GM21737 (cell line): ENCODE results near the gene UGT1A9.
"Not testable (repeated sequence)": the region's sequence is repeated elsewhere in the genome, so short reads cannot be mapped to it uniquely, and the experiment has no call there.

Source experiments
- ATAC-seq: cut with Tn5 transposase; IDR thresholded peaks from one replicate; pipeline ENCODE4 v1.9.1; 2021; ENCODE audit warnings: mild to moderate bottlenecking, moderate library complexity; ENCODE audit not compliant: unreplicated experiment

The UGT1A9 gene

GRCh38 chr2:233711312-233712008 is 39.8 kb downstream of the UGT1A9 start:
- ATAC-seq: no peak

GRCh38 chr2:233712611-233713261 is 41.0 kb downstream of the UGT1A9 start, which contains the start of gene UGT1A5:
UGT1A5 (plus strand) TSS chr2:233712907; CDS start chr2:233712992, 85 bp downstream.
- no peak for ATAC-seq

- ATAC-seq: no peak
Observed at GRCh38 chr2:233713262-233713615, 41.5 kb downstream of the UGT1A9 start.

GRCh38 chr2:233714121-233714520 is 42.4 kb downstream of the UGT1A9 start:
- no peak for ATAC-seq

- ATAC-seq: no peak
Observed at GRCh38 chr2:233718552-233718951, 46.9 kb downstream of the UGT1A9 start, which contains the start of gene UGT1A4. UGT1A4 (plus strand) TSS chr2:233718736; CDS start chr2:233718821, 85 bp downstream.

GRCh38 chr2:233728723-233729301 is 57.1 kb downstream of the UGT1A9 start, which contains the start of gene UGT1A3:
UGT1A3 (plus strand) TSS chr2:233729042; CDS start chr2:233729127, 85 bp downstream.
- no peak for ATAC-seq

- not testable (repeated sequence) for ATAC-seq
Observed at GRCh38 chr2:233736868-233737653, 65.4 kb downstream of the UGT1A9 start.

GRCh38 chr2:233740870-233741269 is 69.2 kb downstream of the UGT1A9 start:
- no peak for ATAC-seq

- no peak for ATAC-seq
Observed at GRCh38 chr2:233743464-233744259, 72.0 kb downstream of the UGT1A9 start.

- ATAC-seq: no peak
Observed at GRCh38 chr2:233745073-233745755, 73.5 kb downstream of the UGT1A9 start.

- not testable (repeated sequence) for ATAC-seq
Observed at GRCh38 chr2:233745838-233746237, 74.1 kb downstream of the UGT1A9 start.

- ATAC-seq: no peak
Observed at GRCh38 chr2:233746475-233747282, 75.0 kb downstream of the UGT1A9 start.

GRCh38 chr2:233747283-233747544 is 75.5 kb downstream of the UGT1A9 start:
- ATAC-seq: no peak

GRCh38 chr2:233750689-233751088 is 79.0 kb downstream of the UGT1A9 start:
- ATAC-seq: not testable (repeated sequence)

GRCh38 chr2:233751212-233752009 is 79.7 kb downstream of the UGT1A9 start:
- not testable (repeated sequence) for ATAC-seq

GRCh38 chr2:233754872-233755611 is 83.3 kb downstream of the UGT1A9 start:
- ATAC-seq: no peak

GRCh38 chr2:233756429-233757081 is 84.9 kb downstream of the UGT1A9 start:
- ATAC-seq: no peak
